ENCODE measurements around the gene NDUFS1. TPM values are rescaled to one million over a fixed set of nuclear protein-coding genes. Genes with fewer than 3 reads are reported as not detected.
"Not testable (repeated sequence)": the region's sequence is repeated elsewhere in the genome, so short reads cannot be mapped to it uniquely, and the experiment has no call there.

NDUFS1 gene
- total RNA-seq, result 37.7 TPM

- DNase-seq (ENCODE audit: low read depth in 2 of 3, low spot score in 2 of 3), result peak; percentile 91 to 99 (median 99)
Observed at GRCh38 chr2:206159346-206160124, at the start of gene NDUFS1, which contains the start of gene EEF1B2. Gene NDUFS1 (minus strand): TSS chr2:206159444. CDS start chr2:206153678, 5,766 bp downstream. Gene EEF1B2 (plus strand): TSS chr2:206159895. CDS start chr2:206159980, 85 bp downstream.

- no peak for DNase-seq (ENCODE audit: low read depth in 2 of 3, low spot score in 2 of 3)
Observed at GRCh38 chr2:206208900-206209299, 49.7 kb upstream of the NDUFS1 start.

GRCh38 chr2:206207316-206207715 lies 48.1 kb upstream of the NDUFS1 start:
- not testable (repeated sequence) for DNase-seq (ENCODE audit: low read depth in 2 of 3, low spot score in 2 of 3)

- DNase-seq (ENCODE audit: low read depth in 2 of 3, low spot score in 2 of 3), result no peak
Observed at GRCh38 chr2:206204710-206205109, 45.5 kb upstream of the NDUFS1 start.

GRCh38 chr2:206203331-206203730 lies 44.1 kb upstream of the NDUFS1 start:
- DNase-seq (ENCODE audit: low read depth in 2 of 3, low spot score in 2 of 3), result no peak

GRCh38 chr2:206202446-206202845 lies 43.2 kb upstream of the NDUFS1 start:
- DNase-seq (ENCODE audit: low read depth in 2 of 3, low spot score in 2 of 3), result no peak

- DNase-seq (ENCODE audit: low read depth in 2 of 3, low spot score in 2 of 3), result no peak
Observed at GRCh38 chr2:206201075-206201848, 42.0 kb upstream of the NDUFS1 start.

- no peak for DNase-seq (ENCODE audit: low read depth in 2 of 3, low spot score in 2 of 3)
Observed at GRCh38 chr2:206198677-206199076, 39.4 kb upstream of the NDUFS1 start.

- DNase-seq (ENCODE audit: low read depth in 2 of 3, low spot score in 2 of 3), result no peak
Observed at GRCh38 chr2:206193671-206194357, 34.6 kb upstream of the NDUFS1 start.

- no peak for DNase-seq (ENCODE audit: low read depth in 2 of 3, low spot score in 2 of 3)
Observed at GRCh38 chr2:206192157-206192556, 32.9 kb upstream of the NDUFS1 start.

- DNase-seq (ENCODE audit: low read depth in 2 of 3, low spot score in 2 of 3), result no peak
Observed at GRCh38 chr2:206190689-206191088, 31.4 kb upstream of the NDUFS1 start.

GRCh38 chr2:206190111-206190510 lies 30.9 kb upstream of the NDUFS1 start:
- DNase-seq (ENCODE audit: low read depth in 2 of 3, low spot score in 2 of 3), result no peak

GRCh38 chr2:206189691-206190090 lies 30.4 kb upstream of the NDUFS1 start:
- no peak for DNase-seq (ENCODE audit: low read depth in 2 of 3, low spot score in 2 of 3)

GRCh38 chr2:206181526-206181925 lies 22.3 kb upstream of the NDUFS1 start:
- not testable (repeated sequence) for DNase-seq (ENCODE audit: low read depth in 2 of 3, low spot score in 2 of 3)

GRCh38 chr2:206176901-206177300 lies 17.7 kb upstream of the NDUFS1 start:
- no peak for DNase-seq (ENCODE audit: low read depth in 2 of 3, low spot score in 2 of 3)

GRCh38 chr2:206176121-206176520 lies 16.9 kb upstream of the NDUFS1 start:
- DNase-seq (ENCODE audit: low read depth in 2 of 3, low spot score in 2 of 3), result no peak

- no peak for DNase-seq (ENCODE audit: low read depth in 2 of 3, low spot score in 2 of 3)
Observed at GRCh38 chr2:206173147-206173546, 13.9 kb upstream of the NDUFS1 start.

GRCh38 chr2:206171624-206172397 lies 12.6 kb upstream of the NDUFS1 start:
- DNase-seq (ENCODE audit: low read depth in 2 of 3, low spot score in 2 of 3), result not testable (repeated sequence)

GRCh38 chr2:206168230-206168629 lies 9.0 kb upstream of the NDUFS1 start:
- not testable (repeated sequence) for DNase-seq (ENCODE audit: low read depth in 2 of 3, low spot score in 2 of 3)

- DNase-seq (ENCODE audit: low read depth in 2 of 3, low spot score in 2 of 3), result peak; percentile 21 to 42 (median 22)
Observed at GRCh38 chr2:206164261-206164862, 5.1 kb upstream of the NDUFS1 start.

All from hematopoietic multipotent progenitor cell (in vitro differentiated cells).